HFFc6 (cell line): ENCODE data around the gene CHAT. TPM values are rescaled to one million over a fixed set of nuclear protein-coding genes. Genes with fewer than 3 reads are reported as not detected.

Source experiments
- DNase-seq: peaks from one replicate; pipeline ENCODE4 v3.0.0-alpha.2; 2018
- H3K27ac Mint-ChIP-seq: 2 replicates; pipeline ENCODE4 v1.8.0; 2020; ENCODE audit warnings: mild to moderate bottlenecking, mixed read lengths
- H3K27me3 Mint-ChIP-seq: 2 replicates; pipeline ENCODE4 v1.8.0; 2021; ENCODE audit warnings: mild to moderate bottlenecking, moderate library complexity, mixed read lengths; ENCODE audit not compliant: insufficient read depth
- H3K36me3 Mint-ChIP-seq: 2 replicates; pipeline ENCODE4 v1.8.0; 2021; ENCODE audit warnings: low read depth, mixed read lengths
- H3K4me1 Mint-ChIP-seq: 2 replicates; pipeline ENCODE4 v1.8.0; 2020; ENCODE audit warnings: low read depth, mixed read lengths
- H3K4me3 Mint-ChIP-seq: 2 replicates; pipeline ENCODE4 v1.8.0; 2020; ENCODE audit warnings: mild to moderate bottlenecking, moderate library complexity, mixed read lengths
- H3K9me3 Mint-ChIP-seq: 2 replicates; pipeline ENCODE4 v1.8.0; 2020; ENCODE audit warnings: mild to moderate bottlenecking, mixed read lengths
- total RNA-seq, 6 experiments: library from RNA; stranded (reverse); fragmentation: NEBNext Ultra II Directional; extraction: Animal tissue kit (Norgen Biotek cat#: 25700); gene quantifications; 2 replicates in 1 of 6; 3 replicates in 5 of 6; pipeline ENCODE4 v1.2.3, GENCODE V29; 2021
- TF ChIP-seq, protein P1 (sequence below): fragments of 200-600 bp; sonication (generic); IDR thresholded peaks from 2 replicates; pipeline ENCODE4 v1.5.0; 2021; ENCODE audit warnings: antibody characterized with exemption, mild to moderate bottlenecking

CHAT gene
- total RNA-seq, 6 experiments from 2014 or later, result not detected

DNA sequence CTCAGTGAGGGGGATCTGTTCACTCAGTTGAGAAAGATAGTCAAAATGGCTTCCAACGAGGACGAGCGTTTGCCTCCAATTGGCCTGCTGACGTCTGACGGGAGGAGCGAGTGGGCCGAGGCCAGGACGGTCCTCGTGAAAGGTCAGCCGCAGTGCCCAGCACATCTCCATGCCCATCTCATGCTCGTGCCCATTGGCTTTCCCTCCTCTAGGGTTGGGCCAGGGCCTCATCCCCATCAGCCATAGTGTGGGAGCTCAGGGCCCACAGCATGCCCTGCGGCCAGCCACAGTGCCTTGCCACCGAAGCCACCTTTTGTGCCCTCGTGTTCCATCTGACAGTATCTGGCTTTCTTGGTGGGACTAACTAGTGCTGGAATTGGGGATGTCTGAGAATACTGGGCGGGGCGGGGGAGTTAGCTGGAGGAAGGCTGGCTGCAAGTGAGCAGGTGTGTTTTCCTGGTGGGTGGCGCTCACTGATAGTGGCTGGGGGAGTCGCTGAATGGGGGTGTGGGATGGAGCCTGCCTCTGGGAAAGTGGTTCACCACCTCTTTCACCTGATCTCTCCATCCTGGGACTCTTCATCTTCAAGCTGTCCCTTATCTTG, 13.9 kb downstream of the CHAT start:
- Mint-ChIP-seq H3K9me3 (no peaks in the 10 kb centered on the region), H3K27me3 (peaks cover 20% of the 10 kb centered on the region)
- TF ChIP-seq, protein P1, sequence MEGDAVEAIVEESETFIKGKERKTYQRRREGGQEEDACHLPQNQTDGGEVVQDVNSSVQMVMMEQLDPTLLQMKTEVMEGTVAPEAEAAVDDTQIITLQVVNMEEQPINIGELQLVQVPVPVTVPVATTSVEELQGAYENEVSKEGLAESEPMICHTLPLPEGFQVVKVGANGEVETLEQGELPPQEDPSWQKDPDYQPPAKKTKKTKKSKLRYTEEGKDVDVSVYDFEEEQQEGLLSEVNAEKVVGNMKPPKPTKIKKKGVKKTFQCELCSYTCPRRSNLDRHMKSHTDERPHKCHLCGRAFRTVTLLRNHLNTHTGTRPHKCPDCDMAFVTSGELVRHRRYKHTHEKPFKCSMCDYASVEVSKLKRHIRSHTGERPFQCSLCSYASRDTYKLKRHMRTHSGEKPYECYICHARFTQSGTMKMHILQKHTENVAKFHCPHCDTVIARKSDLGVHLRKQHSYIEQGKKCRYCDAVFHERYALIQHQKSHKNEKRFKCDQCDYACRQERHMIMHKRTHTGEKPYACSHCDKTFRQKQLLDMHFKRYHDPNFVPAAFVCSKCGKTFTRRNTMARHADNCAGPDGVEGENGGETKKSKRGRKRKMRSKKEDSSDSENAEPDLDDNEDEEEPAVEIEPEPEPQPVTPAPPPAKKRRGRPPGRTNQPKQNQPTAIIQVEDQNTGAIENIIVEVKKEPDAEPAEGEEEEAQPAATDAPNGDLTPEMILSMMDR, result no peak

DNA sequence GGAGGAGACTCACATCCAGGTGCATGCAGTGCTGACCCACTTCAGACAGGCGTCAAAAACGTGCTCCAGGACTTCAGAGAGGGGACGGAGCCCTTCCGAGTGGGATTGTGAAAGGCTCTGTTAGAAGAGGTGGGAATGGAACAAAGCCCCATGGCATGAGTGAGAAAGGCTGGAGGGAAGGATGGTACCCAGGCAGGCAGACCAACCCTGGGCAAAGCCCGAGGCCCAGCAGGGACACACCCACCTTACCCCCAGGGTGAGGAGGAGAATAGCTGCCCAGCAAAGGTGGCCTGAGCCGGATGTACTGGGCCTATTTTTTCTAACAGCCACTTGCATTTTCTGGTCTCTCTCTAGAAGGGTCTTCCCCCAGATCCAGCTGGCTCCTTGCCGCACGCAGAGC, 14.8 kb downstream of the CHAT start:
- H3K36me3 Mint-ChIP-seq, result no peaks in the 10 kb centered on the region
- H3K27ac Mint-ChIP-seq, result no peak overlapping the region
- no peak overlapping the region for H3K4me3 Mint-ChIP-seq
- H3K27me3 Mint-ChIP-seq, result peaks cover 22% of the 10 kb centered on the region
- no peaks in the 10 kb centered on the region for H3K4me1 Mint-ChIP-seq
- H3K9me3 Mint-ChIP-seq, result no peaks in the 10 kb centered on the region
- DNase-seq, result no peak
- TF ChIP-seq, protein P1, result no peak

More for the DNA sequence above, 13.9 kb downstream of the CHAT start:
- Mint-ChIP-seq H3K4me3 (no peak overlapping the region), H3K36me3 (no peaks in the 10 kb centered on the region), H3K4me1 (no peaks in the 10 kb centered on the region), H3K27ac (no peak overlapping the region)
- DNase-seq, result no peak

DNA sequence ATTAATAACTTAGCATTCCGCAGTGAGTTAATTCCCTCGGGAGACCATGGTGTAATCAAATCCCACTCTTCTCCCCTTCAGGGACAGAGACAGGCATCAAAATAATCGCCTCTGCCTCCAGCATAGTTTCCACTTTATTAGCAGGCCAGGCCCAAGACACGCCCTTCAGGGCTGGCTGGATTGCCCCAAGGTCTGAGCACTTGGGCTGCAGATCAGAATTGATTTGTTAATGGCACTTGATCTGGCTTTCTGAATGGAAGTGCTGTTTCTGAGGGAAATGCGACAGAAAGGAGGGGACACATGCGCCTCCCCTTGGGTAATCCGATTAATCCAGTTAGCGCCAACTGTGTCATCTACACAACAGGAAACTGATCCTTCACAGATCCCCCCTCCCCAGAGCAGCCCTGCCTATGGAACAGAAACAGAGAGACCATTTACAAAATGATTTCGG, 15.6 kb downstream of the CHAT start:
- TF ChIP-seq, protein P1, result no peak
- DNase-seq, result no peak
- no peaks in the 10 kb centered on the region for H3K9me3 Mint-ChIP-seq
- no peak overlapping the region for H3K27ac Mint-ChIP-seq
- peaks cover 26% of the 10 kb centered on the region for H3K27me3 Mint-ChIP-seq
- no peaks in the 10 kb centered on the region for H3K36me3 Mint-ChIP-seq
- no peaks in the 10 kb centered on the region for H3K4me1 Mint-ChIP-seq
- H3K4me3 Mint-ChIP-seq, result no peak overlapping the region

DNA sequence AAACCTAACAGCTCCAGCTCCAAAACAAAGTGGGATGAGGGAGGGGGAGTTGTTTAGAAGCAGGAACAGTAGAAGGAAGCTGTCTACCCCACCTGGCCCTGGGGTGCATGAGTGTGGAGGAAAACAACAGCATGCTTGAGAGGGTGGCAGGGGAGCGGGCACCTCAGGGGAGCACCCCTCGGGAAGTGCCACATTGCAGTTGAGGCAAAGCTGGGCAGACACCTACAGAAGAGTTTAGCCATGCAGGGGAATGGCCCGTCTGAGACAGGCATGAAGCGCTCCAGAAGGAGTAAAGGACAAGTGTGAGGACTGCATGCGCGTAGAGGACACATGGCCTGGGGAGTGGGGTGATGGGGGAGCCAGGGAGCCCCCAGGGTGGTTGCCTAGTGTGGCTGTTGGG, 18.1 kb downstream of the CHAT start:
- DNase-seq, result no peak
- Mint-ChIP-seq H3K27me3 (peaks cover 24% of the 10 kb centered on the region), H3K9me3 (no peaks in the 10 kb centered on the region), H3K4me1 (no peaks in the 10 kb centered on the region), H3K4me3 (no peak overlapping the region), H3K27ac (no peak overlapping the region), H3K36me3 (no peaks in the 10 kb centered on the region)
- TF ChIP-seq, protein P1, result no peak

DNA sequence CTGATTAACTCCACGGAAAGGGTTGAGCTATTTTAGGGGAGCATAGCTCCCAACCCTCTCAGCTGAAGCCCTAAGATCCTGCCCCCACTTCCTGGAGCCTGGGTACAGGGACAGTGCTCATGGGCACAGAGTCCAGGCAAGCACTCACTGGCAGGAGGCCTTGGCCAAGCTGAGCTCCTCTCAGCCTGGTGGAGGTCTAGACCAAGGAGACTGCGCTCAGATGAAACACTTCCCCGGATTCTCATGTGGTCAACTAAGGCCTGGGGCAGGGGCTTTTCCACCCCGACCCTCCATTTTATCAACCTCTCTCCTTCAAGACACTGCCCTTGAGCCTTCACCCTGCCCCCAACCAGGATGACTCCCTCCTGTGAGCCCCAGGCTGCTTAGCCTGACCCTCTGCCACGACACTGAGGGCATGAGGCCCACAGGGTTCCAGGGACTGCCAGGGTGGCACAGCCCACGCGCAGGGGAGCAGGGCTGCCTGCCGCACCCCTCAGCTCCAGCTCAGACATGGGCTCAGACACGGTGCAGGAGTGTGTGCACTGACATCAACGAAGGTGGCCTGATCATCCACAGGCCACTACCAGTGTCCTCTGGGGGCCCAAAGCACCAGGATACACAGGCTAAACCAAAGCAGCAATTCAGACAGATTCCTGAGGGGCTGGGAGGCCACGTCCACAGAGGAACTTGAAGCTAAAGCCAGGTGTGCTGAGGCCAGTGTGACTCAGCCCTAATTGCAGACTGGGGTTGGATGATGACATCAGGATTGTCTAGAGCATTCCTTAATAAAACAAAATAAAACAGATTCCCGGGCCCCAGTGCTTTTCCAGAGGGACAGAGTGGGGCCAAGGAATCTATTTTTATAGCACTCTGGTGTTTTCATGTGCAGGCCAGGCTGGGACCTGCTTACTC, 18.8 kb downstream of the CHAT start:
- TF ChIP-seq, protein P1, result no peak
- Mint-ChIP-seq H3K4me3 (no peak overlapping the region), H3K36me3 (no peaks in the 10 kb centered on the region), H3K27me3 (peaks cover 27% of the 10 kb centered on the region), H3K4me1 (no peaks in the 10 kb centered on the region), H3K27ac (no peak overlapping the region), H3K9me3 (no peaks in the 10 kb centered on the region)
- no peak for DNase-seq
